ENCODE measurements around the gene TPSG1. TPM values are rescaled to one million over a fixed set of nuclear protein-coding genes. Genes with fewer than 3 reads are reported as not detected.

Gene TPSG1
- total RNA-seq, 2 donors from 2014 or later: not detected

GRCh38 chr16:1220841-1221627, 4.0 kb downstream of the TPSG1 start:
- H3K27ac ChIP-seq: no peak overlapping the region
- intact Hi-C loops (cut with DNase I): no loop called here

GRCh38 chr16:1220098-1220728, 4.9 kb downstream of the TPSG1 start:
- Histone ChIP-seq H3K4me3 (no peak overlapping the region), H3K9me3 (no peaks in the 10 kb centered on the region), H3K4me1 (no peaks in the 10 kb centered on the region), H3K27ac (no peak overlapping the region), H3K36me3 (replicated peaks in 1 of 2; ENCODE audit: insufficient read depth in 1 of 2, low read depth in 2 of 2) (no peaks in the 10 kb centered on the region), H3K27me3 (no peaks in the 10 kb centered on the region)
- no peak for TF ChIP-seq CTCF (IDR thresholded peaks at IDR 0.05)
- TF ChIP-seq POLR2A (IDR thresholded peaks at IDR 0.05): no peak
- no peak for DNase-seq
- WGBS, 2 donors: 77% methylated on average over 29 to 46 of the region's 55 CpGs
- intact Hi-C loops (cut with DNase I): no loop called here
- ATAC-seq: no peak

More at GRCh38 chr16:1220841-1221627, 4.0 kb downstream of the TPSG1 start:
- Histone ChIP-seq H3K4me3 (no peak overlapping the region), H3K27me3 (no peaks in the 10 kb centered on the region), H3K36me3 (replicated peaks in 1 of 2; ENCODE audit: insufficient read depth in 1 of 2, low read depth in 2 of 2) (no peaks in the 10 kb centered on the region), H3K4me1 (no peaks in the 10 kb centered on the region), H3K9me3 (no peaks in the 10 kb centered on the region)
- TF ChIP-seq CTCF (IDR thresholded peaks at IDR 0.05): no peak
- no peak for TF ChIP-seq POLR2A (IDR thresholded peaks at IDR 0.05)
- no peak for ATAC-seq
- DNase-seq: no peak
- whole genome bisulfite sequencing, 2 donors: 76 to 78% methylated on average over 29 to 48 of the region's 48 CpGs

GRCh38 chr16:1218930-1219611, 6.0 kb downstream of the TPSG1 start:
- H3K4me3 ChIP-seq: no peak overlapping the region
- H3K36me3 ChIP-seq (replicated peaks in 1 of 2; ENCODE audit: insufficient read depth in 1 of 2, low read depth in 2 of 2): no peaks in the 10 kb centered on the region
- 59% methylated on average over 24 of the region's 24 CpGs; no CpG with 5 or more reads in 1 of the 2 donors for WGBS, 2 donors
- no peak for TF ChIP-seq CTCF (IDR thresholded peaks at IDR 0.05)
- TF ChIP-seq POLR2A (IDR thresholded peaks at IDR 0.05): no peak
- no peaks in the 10 kb centered on the region for H3K4me1 ChIP-seq
- no peaks in the 10 kb centered on the region for H3K27me3 ChIP-seq
- no peaks in the 10 kb centered on the region for H3K9me3 ChIP-seq
- intact Hi-C loops (cut with DNase I): no loop called here
- no peak for ATAC-seq
- H3K27ac ChIP-seq: no peak overlapping the region
- no peak for DNase-seq

DNA sequence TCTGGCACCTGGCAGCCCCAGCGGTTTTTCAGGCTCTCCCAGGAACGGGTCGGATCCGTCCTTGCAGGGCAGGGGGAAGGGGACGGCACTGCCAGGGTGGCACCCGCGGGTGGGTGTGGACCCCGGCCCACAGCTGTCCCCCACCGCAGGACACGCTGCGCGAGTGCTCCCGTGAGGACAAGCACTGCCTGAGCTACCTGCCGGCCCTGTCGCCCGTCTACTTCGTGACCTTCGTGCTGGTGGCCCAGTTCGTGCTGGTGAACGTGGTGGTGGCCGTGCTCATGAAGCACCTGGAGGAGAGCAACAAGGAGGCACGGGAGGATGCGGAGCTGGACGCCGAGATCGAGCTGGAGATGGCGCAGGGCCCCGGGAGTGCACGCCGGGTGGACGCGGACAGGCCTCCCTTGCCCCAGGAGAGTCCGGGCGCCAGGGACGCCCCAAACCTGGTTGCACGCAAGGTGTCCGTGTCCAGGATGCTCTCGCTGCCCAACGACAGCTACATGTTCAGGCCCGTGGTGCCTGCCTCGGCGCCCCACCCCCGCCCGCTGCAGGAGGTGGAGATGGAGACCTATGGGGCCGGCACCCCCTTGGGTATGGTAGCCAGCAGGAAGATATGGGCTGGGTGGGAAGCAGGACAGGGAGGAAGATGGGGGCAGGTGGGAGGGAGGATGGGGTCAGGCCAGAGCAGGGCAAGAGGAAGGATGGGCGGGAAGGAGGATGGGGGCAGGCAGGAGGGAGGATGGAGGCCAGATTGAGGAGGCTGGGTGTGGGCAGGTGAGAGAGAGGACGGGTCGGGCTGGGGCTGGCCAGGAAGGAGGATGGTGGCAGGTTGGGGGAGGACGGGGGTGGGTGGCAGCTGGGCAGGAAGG, 6.8 kb downstream of the TPSG1 start:
- WGBS, 2 donors: 76 to 84% methylated on average over 9 to 33 of the region's 49 CpGs
- H3K36me3 ChIP-seq (replicated peaks in 1 of 2; ENCODE audit: insufficient read depth in 1 of 2, low read depth in 2 of 2): no peaks in the 10 kb centered on the region
- no peaks in the 10 kb centered on the region for H3K27me3 ChIP-seq
- intact Hi-C loops (cut with DNase I): no loop called here
- TF ChIP-seq POLR2A (IDR thresholded peaks at IDR 0.05) (no peak), CTCF (IDR thresholded peaks at IDR 0.05) (no peak)
- H3K4me1 ChIP-seq: no peaks in the 10 kb centered on the region
- ATAC-seq: no peak
- no peak for DNase-seq
- no peaks in the 10 kb centered on the region for H3K9me3 ChIP-seq
- H3K4me3 ChIP-seq: no peak overlapping the region
- no peak overlapping the region for H3K27ac ChIP-seq
